Measurements from ENCODE around the gene CKS1B. TPM values are rescaled to one million over a fixed set of nuclear protein-coding genes. Genes with fewer than 3 reads are reported as not detected.

CKS1B gene
- total RNA-seq, 1 experiment from 2014 or later: 189 TPM

- no peak for DNase-seq (ENCODE audit: low spot score)
These were observed 28.3 kb upstream of the CKS1B start for GRCh38 chr1:154945962-154946850.

GRCh38 chr1:154948079-154948478 lies 26.4 kb upstream of the CKS1B start:
- DNase-seq (ENCODE audit: low spot score): no peak

GRCh38 chr1:154951901-154952657 lies 22.4 kb upstream of the CKS1B start:
- DNase-seq (ENCODE audit: low spot score): no peak

- DNase-seq (ENCODE audit: low spot score): no peak
These were observed 21.8 kb upstream of the CKS1B start for GRCh38 chr1:154952664-154953063.

GRCh38 chr1:154953611-154954038 lies 20.9 kb upstream of the CKS1B start:
- no peak for DNase-seq (ENCODE audit: low spot score)

GRCh38 chr1:154954541-154954940 lies 19.9 kb upstream of the CKS1B start:
- DNase-seq (ENCODE audit: low spot score): no peak

GRCh38 chr1:154955039-154955717 lies 19.3 kb upstream of the CKS1B start:
- DNase-seq (ENCODE audit: low spot score): peak; percentile 60

GRCh38 chr1:154955718-154956543 lies 18.6 kb upstream of the CKS1B start, which contains the start of gene PBXIP1:
Gene PBXIP1 (minus strand): TSS chr1:154956099. CDS start chr1:154953721, 2,378 bp downstream.
- peak; percentile 93 for DNase-seq (ENCODE audit: low spot score)

GRCh38 chr1:154956544-154956941 lies 17.9 kb upstream of the CKS1B start:
- no peak for DNase-seq (ENCODE audit: low spot score)

GRCh38 chr1:154957091-154957657 lies 17.3 kb upstream of the CKS1B start:
- DNase-seq (ENCODE audit: low spot score): peak; percentile 17

GRCh38 chr1:154958036-154958435 lies 16.4 kb upstream of the CKS1B start:
- DNase-seq (ENCODE audit: low spot score): no peak

- DNase-seq (ENCODE audit: low spot score): no peak
These were observed 15.6 kb upstream of the CKS1B start for GRCh38 chr1:154958681-154959425.

GRCh38 chr1:154959426-154959780 lies 15.1 kb upstream of the CKS1B start:
- no peak for DNase-seq (ENCODE audit: low spot score)

GRCh38 chr1:154960446-154961136 lies 13.9 kb upstream of the CKS1B start:
- no peak for DNase-seq (ENCODE audit: low spot score)

- DNase-seq (ENCODE audit: low spot score): peak; percentile 79
These were observed 13.0 kb upstream of the CKS1B start, which contains the start of gene PYGO2 for GRCh38 chr1:154961207-154962155. Gene PYGO2 (minus strand): TSS chr1:154961782. CDS start chr1:154961576, 206 bp downstream.

GRCh38 chr1:154962156-154962749 lies 12.2 kb upstream of the CKS1B start:
- DNase-seq (ENCODE audit: low spot score): peak; percentile 50

GRCh38 chr1:154962795-154963330 lies 11.6 kb upstream of the CKS1B start:
- no peak for DNase-seq (ENCODE audit: low spot score)

Measured in HT-29 (cell line).